IMR-90 (cell line): ENCODE results near the gene ANKRD10.

Experiments used
- CEBPB ChIP-seq: IDR thresholded peaks from 2 replicates; pipeline ENCODE4 v1.6.1; 2012; ENCODE audit warnings: low read depth, low read length, improper control_type of control experiment
- CTCF ChIP-seq: conservative IDR thresholded peaks from 2 replicates; pipeline ENCODE4 v1.5.1; 2012; ENCODE audit warnings: mild to moderate bottlenecking, low read depth, low read length, improper control_type of control experiment
- MAFK ChIP-seq: IDR thresholded peaks from 2 replicates; pipeline ENCODE4 v1.6.1; 2012; ENCODE audit warnings: low read depth, low read length, improper control_type of control experiment
- MXI1 ChIP-seq: IDR thresholded peaks from 2 replicates; pipeline ENCODE4 v1.6.1; 2012; ENCODE audit warnings: low read depth, mild to moderate bottlenecking, low read length, moderate library complexity, borderline replicate concordance
- POLR2A ChIP-seq: IDR thresholded peaks from 2 replicates; pipeline ENCODE4 v1.6.1; 2012; ENCODE audit warnings: mild to moderate bottlenecking, low read depth, low read length
- RFX5 ChIP-seq: IDR thresholded peaks from 2 replicates; pipeline ENCODE4 v1.8.0; 2012; ENCODE audit warnings: low read depth, mild to moderate bottlenecking, low read length, moderate library complexity

GRCh38 chr13:110888390-110888789, 26.5 kb downstream of the ANKRD10 start:
- TF ChIP-seq POLR2A = no peak
- no peak for TF ChIP-seq CTCF
- TF ChIP-seq CEBPB = no peak
- TF ChIP-seq RFX5 = no peak
- TF ChIP-seq MAFK = no peak
- no peak for TF ChIP-seq MXI1
